NCI-H146 (cell line): ENCODE data around the gene CCR5.
"Not testable (repeated sequence)": the region's sequence is repeated elsewhere in the genome, so short reads cannot be mapped to it uniquely, and the experiment has no call there.

Experiments used
- DNase-seq: peaks from one replicate; lab custom pipeline; 2025; lab: John Stamatoyannopoulos, UW

CCR5 gene

GRCh38 chr3:46386205-46386604 is 15.5 kb downstream of the CCR5 start:
- peak; percentile 66 for DNase-seq

GRCh38 chr3:46388847-46389246 is 18.1 kb downstream of the CCR5 start:
- DNase-seq = not testable (repeated sequence)

DNA sequence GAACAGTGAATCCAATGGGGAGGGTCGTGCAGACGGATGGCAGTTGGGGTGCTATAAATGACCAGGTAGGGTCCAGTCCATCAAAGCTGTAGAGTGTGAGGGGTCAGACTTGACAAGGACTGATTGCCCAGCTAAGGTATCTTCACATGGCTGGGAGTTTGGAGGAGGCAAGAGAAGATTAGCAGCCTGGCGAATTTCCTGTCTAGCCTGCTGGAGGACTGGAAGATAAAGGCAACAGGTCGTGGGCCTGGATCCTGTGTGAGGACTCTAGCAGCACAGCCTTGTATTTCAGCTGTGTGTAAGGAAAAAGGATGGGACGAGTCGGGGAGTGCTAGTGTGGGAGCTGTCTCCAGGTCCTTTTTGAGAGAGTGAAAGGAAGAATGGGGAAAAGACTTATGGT is 18.6 kb downstream of the CCR5 start:
- DNase-seq = no peak

DNA sequence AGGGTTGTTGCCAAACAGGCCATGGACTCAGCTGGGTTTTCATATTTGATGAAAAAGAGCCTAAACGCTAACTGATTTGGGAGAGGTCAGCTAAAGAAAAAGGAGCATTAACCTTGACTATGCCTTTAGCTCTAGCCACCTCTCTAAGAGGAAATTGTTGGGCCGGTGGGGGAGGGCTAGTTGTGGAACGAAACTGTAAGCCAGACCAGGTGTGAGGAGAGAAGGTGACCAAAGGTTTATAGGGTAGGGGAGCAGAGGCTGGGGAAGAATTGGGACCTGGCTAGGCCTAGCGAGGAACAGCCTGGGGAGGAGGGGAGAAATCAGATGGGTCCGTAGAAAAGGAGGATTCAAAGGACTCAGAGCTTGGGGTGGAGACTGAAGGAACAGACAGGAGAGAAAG is 20.8 kb downstream of the CCR5 start:
- DNase-seq = not testable (repeated sequence)

DNA sequence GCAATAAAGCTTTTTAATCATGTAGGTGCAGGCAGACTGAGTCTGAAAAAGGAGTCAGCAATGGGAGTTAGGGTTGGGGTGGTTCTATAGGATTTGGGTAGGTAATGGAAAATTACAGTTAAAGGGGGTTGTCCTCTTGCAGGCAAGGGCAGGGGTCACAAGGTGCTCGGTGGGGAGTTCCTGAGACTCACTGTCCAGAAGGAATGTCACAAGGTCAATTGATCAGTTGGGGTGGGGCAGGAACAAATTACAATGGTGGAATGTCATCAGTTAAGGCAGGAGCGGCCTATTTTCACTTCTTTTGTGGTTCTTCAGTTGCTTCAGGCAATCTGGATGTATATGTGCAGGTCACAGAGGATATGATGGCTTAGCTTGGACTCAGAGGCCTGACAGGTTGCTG is 22.3 kb downstream of the CCR5 start:
- no peak for DNase-seq

DNA sequence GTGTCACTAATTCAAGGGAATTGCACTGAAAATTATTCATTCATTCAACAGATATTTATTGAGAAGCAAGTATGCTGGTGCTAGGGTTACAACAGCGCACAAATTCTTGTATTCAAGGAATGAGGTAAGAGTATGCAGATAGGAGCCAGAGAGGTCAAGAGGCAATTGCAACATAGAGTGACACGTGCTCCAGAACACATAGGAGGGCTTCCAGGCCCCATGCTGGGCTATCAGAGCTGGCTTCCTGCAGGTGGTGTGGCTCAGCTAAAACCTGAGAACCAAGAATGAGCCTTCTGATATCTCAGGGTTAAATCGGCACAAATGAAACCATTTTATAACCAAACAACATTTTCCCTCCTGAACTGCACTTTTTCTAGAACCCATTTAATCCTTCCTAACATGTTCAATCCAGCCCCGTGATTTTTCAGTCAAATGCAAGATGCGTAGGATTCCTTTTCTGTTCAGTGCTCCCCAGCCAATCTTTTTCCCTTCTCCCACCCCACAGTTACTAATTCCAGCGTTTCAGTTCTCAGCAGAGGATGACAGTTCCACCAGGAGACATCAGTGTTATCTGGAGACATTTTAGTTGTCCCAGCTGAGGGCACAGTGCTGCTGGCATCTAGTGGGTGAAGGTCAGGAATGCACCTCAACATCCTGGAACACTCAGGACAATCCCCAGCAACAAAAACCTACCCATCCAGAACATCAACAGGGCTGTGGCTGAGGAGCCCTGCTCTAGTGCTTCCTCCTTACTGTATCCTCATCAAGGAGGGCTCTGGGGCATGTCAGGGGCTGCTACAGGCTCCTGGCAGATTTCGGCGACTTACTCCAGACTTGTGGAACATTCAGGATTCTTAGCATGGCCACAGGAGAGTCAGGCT is 23.0 kb downstream of the CCR5 start:
- peak; percentile 78 for DNase-seq

DNA sequence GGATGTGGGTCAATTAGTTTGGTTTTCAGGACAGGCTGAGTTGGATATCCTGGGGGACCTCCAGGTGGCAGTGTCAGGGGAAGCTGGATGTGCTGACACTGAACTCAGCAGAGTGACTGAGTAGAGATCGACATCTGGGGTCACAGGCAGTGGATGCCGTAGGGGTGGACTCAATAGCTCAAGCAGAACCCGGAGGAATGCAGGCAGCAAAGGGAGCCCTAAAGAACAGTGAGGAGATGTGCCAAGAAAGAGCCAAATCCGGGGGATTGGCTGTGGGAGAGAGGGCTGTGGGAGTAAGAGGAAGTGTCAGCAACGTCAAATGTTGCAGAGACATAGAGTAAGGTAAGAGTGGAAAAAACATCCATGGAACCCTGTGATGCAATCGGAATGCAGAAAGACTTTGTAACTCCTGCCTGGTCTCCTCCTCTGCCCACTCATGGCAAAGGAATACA is 24.5 kb downstream of the CCR5 start:
- DNase-seq = no peak

GRCh38 chr3:46395766-46396530 is 25.2 kb downstream of the CCR5 start:
- DNase-seq = no peak

DNA sequence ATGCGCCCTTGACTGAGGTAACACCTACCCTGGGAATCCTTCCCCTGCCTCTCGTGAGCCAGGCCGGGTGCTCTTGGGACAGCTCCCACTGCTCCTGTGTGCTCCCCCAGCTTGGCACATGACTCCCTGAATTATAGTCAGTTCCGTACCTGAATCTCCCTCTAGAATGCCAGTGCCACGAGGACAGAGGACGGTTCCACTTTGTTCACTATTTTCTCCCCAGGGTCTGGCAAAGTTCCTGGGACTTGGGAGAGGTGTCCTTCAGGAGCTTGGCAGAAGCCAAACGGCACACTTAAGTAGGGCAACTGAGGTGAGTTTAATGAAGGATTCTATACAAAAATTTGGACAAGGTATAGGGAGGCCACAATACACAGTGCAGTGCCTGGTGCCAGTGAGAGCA is 26.4 kb downstream of the CCR5 start:
- DNase-seq = no peak

GRCh38 chr3:46398186-46398955 is 27.6 kb downstream of the CCR5 start:
- no peak for DNase-seq

DNA sequence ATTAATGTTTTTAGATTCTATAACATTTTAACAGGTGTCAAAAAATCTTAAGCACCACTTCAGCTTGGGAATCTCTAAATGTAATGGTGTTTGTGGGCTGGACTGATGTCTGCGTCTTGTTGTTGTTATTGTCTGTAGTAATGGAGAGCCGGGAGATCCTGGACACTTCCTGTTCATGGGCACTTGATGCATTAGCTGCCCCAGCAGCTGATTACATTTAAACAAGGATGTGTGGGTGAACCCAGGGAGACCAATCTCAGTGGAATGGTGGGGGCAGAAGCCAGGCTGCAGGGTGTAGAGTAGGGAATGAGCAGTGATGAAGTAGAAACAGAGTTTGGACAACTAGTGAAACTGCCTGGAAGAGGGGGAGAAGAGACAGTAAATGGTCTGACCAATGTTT is 28.4 kb downstream of the CCR5 start:
- no peak for DNase-seq

- no peak for DNase-seq
Measured at GRCh38 chr3:46399557-46399956, 28.8 kb downstream of the CCR5 start.

DNA sequence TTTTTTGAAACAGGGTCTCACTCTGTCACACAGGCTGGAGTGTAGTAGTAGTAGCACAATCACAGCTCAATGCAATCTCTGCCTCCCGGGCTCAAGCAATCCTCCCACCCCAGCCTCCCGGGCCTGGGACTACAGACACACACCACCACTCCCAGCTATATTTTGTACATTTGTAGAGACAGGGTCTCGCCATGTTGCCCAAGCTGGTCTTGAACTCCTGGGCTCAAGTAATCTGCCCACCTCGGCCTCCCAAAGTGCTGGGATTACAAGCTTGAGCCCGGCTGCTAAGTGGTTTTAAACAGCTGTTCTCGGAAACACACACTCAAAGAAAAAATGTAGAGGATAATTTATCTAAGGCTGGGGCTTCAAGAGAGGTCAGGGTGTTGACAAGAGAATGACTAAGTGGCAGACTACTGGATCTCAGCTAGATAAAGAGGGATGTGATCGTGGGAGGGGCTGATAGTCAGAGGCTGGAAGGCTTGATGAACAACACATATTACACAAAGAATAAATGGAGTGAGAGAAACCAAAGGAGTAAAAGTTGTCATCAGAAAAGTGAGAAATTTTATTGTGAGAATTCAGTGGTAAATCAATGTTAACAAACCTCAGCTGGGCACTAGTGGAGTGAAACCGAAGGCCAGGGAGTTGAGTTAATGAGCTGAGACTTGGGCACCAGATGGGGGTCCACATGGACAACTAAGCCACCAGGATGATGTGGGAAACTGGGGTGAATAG is 29.4 kb downstream of the CCR5 start:
- no peak for DNase-seq

GRCh38 chr3:46400846-46401245 is 30.1 kb downstream of the CCR5 start:
- no peak for DNase-seq

- DNase-seq = no peak
Measured at GRCh38 chr3:46401579-46401978, 30.8 kb downstream of the CCR5 start.

- DNase-seq = not testable (repeated sequence)
Measured at GRCh38 chr3:46402902-46403301, 32.2 kb downstream of the CCR5 start.

- DNase-seq = no peak
Measured at GRCh38 chr3:46405301-46406019, 34.7 kb downstream of the CCR5 start.

GRCh38 chr3:46406443-46406787 is 35.7 kb downstream of the CCR5 start:
- no peak for DNase-seq

DNA sequence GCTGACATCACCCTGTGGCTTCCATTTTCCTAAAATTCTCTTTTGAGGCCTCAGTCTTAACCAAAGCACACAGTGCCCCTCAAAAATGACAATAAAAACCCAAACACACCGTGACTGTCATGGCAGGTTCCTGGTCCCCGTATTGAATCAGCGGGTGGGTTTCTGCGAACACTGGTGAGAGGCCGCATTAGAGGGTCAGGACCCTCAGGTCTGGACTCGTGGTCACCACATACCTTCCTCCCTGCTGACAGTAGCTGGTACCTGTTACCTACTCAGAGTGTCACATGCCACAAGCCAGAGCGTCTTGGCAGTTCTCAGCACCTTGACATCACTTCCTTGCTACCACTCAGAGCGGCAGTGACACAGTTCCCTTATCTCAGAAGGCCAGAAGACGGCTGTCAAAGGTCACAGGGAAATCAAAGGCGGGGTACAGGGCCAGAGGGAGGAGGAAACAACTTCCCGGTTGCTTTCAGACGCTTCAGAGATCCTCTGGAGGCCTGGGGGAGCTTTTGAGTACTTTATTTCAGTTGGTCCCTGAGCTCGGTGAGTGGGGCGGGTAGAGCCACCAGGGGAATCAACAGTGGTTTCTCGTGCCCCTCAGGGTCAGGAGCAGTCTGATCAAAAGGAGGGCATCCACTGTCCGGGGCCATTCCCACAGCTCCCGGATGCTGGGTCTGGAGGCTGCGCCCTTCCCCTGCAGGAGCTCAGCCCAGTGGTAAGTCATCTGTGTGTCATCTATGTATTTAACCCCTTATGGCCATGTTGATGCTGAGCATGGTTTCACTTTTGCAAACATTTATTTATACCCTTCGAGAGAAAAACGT is 36.3 kb downstream of the CCR5 start, which contains the start of the genes CCR5AS and CCRL2:
TSS of gene CCR5AS (minus strand) at position 279 of the 824 bp plus-strand sequence.
TSS of gene CCRL2 (plus strand) at position 472 of the 824 bp plus-strand sequence. CDS start 821 bp downstream, outside the sequence.
- DNase-seq = no peak

DNA sequence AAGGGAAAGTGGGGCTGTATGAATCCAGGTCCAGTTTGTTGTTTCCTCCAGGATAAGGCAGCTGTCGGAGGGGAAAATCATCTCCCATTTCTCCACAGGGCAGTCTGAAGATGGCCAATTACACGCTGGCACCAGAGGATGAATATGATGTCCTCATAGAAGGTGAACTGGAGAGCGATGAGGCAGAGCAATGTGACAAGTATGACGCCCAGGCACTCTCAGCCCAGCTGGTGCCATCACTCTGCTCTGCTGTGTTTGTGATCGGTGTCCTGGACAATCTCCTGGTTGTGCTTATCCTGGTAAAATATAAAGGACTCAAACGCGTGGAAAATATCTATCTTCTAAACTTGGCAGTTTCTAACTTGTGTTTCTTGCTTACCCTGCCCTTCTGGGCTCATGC is 37.2 kb downstream of the CCR5 start:
- no peak for DNase-seq
